Measurements from ENCODE around the gene OR6C70. TPM values are rescaled to one million over a fixed set of nuclear protein-coding genes. Genes with fewer than 3 reads are reported as not detected.

Gene OR6C70
- not detected for total RNA-seq
- polyA plus RNA-seq: not detected

DNA sequence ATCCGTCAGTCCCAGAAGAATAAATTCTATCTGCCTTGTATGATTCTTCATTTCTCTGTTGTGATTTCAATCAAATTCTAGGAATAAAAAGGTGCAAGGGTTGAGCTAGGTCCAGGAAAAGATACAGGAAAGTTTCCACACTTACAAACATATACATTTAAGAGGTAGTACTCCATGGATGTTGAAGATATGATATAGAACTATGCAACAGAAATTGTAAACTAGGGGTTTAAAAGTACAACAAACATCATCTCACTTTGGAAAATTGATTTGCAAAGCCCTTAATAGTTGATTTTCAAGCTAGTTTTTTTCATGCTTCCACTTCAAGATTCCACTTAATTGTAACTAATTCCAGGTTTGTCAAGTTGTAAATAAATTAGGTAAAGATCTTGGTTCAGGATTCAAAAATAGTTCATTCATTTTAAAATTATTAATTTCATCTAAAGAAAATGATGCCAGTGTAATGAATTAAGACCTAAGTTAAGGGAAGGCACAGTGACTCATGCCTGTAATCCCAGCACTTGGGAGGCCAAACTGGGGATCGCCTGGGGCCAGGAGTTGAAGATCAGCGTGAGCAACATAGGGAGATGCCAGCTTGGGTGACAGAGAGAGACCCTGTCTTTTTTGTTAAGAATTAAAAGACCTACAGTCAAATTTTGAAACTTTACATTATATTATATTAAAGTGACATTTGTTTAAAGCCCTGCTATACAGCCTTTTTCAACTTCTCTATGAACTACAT, at the start of gene OR6C70:
Gene OR6C70, minus strand, starts transcription at position 51 of the 742 bp plus-strand sequence. Its CDS starts 0 bp downstream, at position 51.
- no peak for DNase-seq
- POLR2A ChIA-PET: no interaction called here
- H3K4me3 Mint-ChIP-seq: no peak within 1 kb of the TSS
- H3K27me3 Mint-ChIP-seq: peaks cover 6 to 33% of the 10 kb centered on the region in 2 donors
- H3K27ac Mint-ChIP-seq: no peak within 1 kb of the TSS
- CTCF ChIA-PET: no interaction called here
- H3K9me3 Mint-ChIP-seq: peaks cover 0 to 2% (median 0%) of the 10 kb centered on the region in 5 donors
- H3K36me3 Mint-ChIP-seq: no peaks in the 10 kb centered on the region
- H3K36me3 ChIP-seq (ENCODE audit: insufficient read depth, low read length): no peaks in the 10 kb centered on the region
- H3K4me3 ChIP-seq (ENCODE audit: low read length): no peak within 1 kb of the TSS
- no peak within 1 kb of the TSS for H3K27ac ChIP-seq (ENCODE audit: low read depth, low read length)
- H3K9me3 ChIP-seq (ENCODE audit: low read length): no peaks in the 10 kb centered on the region
- no peaks in the 10 kb centered on the region for H3K4me1 Mint-ChIP-seq
- no peaks in the 10 kb centered on the region for H3K27me3 ChIP-seq (ENCODE audit: insufficient read depth, low read length, poor library complexity, severe bottlenecking)
- no peaks in the 10 kb centered on the region for H3K4me1 ChIP-seq (ENCODE audit: insufficient read depth, low read length)

DNA sequence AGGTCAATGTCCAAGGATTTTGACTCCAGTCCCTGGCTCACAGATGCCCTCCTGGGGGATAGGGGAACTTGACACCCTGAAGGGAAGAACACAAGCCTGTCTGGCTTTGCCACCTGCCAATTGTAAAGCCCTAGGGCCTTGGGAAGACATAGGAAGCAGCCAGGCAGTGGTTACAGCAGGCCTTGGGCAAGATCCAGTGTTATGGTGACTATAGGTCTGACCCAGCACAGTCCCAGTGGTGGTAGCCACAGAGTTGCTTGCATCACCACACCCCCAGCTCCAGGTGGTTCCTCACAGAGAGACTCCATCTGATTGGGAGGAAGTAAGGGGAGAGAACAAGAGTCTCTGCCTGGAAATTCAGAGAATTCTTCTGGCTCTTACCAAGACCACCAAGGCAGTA, 46.5 kb upstream of the OR6C70 start:
- Mint-ChIP-seq H3K9me3 (peaks cover 0 to 9% (median 0%) of the 10 kb centered on the region in 5 donors), H3K27me3 (peaks cover 8 to 60% of the 10 kb centered on the region in 2 donors), H3K4me3 (no peak overlapping the region), H3K36me3 (peaks cover 0 to 3% (median 0%) of the 10 kb centered on the region in 3 donors), H3K4me1 (no peaks in the 10 kb centered on the region), H3K27ac (no peak overlapping the region)
- no peak for DNase-seq
- Histone ChIP-seq H3K27me3 (ENCODE audit: insufficient read depth, low read length, poor library complexity, severe bottlenecking) (no peaks in the 10 kb centered on the region), H3K4me3 (ENCODE audit: low read length) (no peak overlapping the region), H3K9me3 (ENCODE audit: low read length) (no peaks in the 10 kb centered on the region), H3K36me3 (ENCODE audit: insufficient read depth, low read length) (no peaks in the 10 kb centered on the region), H3K4me1 (ENCODE audit: insufficient read depth, low read length) (no peaks in the 10 kb centered on the region), H3K27ac (ENCODE audit: low read depth, low read length) (no peak overlapping the region)
- POLR2A ChIA-PET: no interaction called here
- CTCF ChIA-PET: no interaction called here

DNA sequence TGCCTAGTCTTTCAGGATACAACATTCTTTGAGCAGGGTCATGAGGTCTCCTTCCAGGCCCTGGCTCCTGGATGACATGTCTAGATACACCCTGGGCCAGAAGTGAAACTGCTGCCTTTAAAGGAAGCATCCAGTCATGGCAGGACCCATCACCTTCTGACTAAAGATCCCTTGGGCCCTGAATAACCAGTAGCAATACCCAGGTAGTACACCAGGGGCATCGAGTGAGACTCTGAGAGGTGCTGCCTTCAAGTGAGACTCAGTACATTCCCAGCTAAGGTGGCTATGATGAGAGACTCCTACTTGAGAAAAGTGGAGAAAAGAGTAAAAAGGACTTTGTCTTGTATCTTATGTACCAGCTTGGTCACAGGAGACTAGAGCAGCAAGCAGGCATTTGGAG, 45.8 kb upstream of the OR6C70 start:
- POLR2A ChIA-PET: no interaction called here
- Histone ChIP-seq H3K36me3 (ENCODE audit: insufficient read depth, low read length) (no peaks in the 10 kb centered on the region), H3K27ac (ENCODE audit: low read depth, low read length) (no peak overlapping the region), H3K27me3 (ENCODE audit: insufficient read depth, low read length, poor library complexity, severe bottlenecking) (no peaks in the 10 kb centered on the region), H3K4me3 (ENCODE audit: low read length) (no peak overlapping the region), H3K4me1 (ENCODE audit: insufficient read depth, low read length) (no peaks in the 10 kb centered on the region), H3K9me3 (ENCODE audit: low read length) (no peaks in the 10 kb centered on the region)
- peaks cover 0 to 3% (median 0%) of the 10 kb centered on the region in 3 donors for H3K36me3 Mint-ChIP-seq
- peaks cover 0 to 9% (median 0%) of the 10 kb centered on the region in 5 donors for H3K9me3 Mint-ChIP-seq
- peaks cover 8 to 65% of the 10 kb centered on the region in 2 donors for H3K27me3 Mint-ChIP-seq
- CTCF ChIA-PET: no interaction called here
- H3K4me3 Mint-ChIP-seq: no peak overlapping the region
- no peak overlapping the region for H3K27ac Mint-ChIP-seq
- no peak for DNase-seq
- H3K4me1 Mint-ChIP-seq: no peaks in the 10 kb centered on the region

DNA sequence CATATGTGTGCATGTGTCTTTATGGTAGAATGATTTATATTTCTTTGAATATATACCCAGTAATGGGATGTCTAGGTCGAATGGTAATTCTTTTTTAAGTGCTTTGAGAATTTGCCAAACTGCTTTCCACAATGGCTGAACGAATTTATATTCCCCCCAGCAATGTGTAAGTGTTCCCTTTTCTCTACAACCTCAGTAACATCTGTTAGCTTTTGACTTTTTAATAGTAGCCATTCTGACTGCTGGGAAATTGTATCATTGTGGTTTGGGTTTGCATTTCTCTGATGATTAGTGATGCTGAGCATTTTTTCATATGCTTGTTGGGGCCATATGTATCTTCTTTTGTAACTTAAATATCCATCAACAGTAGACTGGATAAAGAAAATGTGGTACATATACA, 31.7 kb upstream of the OR6C70 start:
- ChIA-PET CTCF (no interaction called here), POLR2A (no interaction called here)
- H3K27ac Mint-ChIP-seq: no peak overlapping the region
- Histone ChIP-seq H3K9me3 (ENCODE audit: low read length) (no peaks in the 10 kb centered on the region), H3K4me1 (ENCODE audit: insufficient read depth, low read length) (no peaks in the 10 kb centered on the region), H3K27ac (ENCODE audit: low read depth, low read length) (no peak overlapping the region), H3K4me3 (ENCODE audit: low read length) (no peak overlapping the region), H3K36me3 (ENCODE audit: insufficient read depth, low read length) (no peaks in the 10 kb centered on the region), H3K27me3 (ENCODE audit: insufficient read depth, low read length, poor library complexity, severe bottlenecking) (no peaks in the 10 kb centered on the region)
- H3K9me3 Mint-ChIP-seq: peaks cover 0 to 8% (median 2%) of the 10 kb centered on the region in 5 donors
- no peak overlapping the region for H3K4me3 Mint-ChIP-seq
- peaks cover 4 to 8% of the 10 kb centered on the region in 2 donors for H3K27me3 Mint-ChIP-seq
- DNase-seq: no peak
- no peaks in the 10 kb centered on the region for H3K36me3 Mint-ChIP-seq
- peaks cover 0 to 3% (median 1%) of the 10 kb centered on the region in 3 donors for H3K4me1 Mint-ChIP-seq

DNA sequence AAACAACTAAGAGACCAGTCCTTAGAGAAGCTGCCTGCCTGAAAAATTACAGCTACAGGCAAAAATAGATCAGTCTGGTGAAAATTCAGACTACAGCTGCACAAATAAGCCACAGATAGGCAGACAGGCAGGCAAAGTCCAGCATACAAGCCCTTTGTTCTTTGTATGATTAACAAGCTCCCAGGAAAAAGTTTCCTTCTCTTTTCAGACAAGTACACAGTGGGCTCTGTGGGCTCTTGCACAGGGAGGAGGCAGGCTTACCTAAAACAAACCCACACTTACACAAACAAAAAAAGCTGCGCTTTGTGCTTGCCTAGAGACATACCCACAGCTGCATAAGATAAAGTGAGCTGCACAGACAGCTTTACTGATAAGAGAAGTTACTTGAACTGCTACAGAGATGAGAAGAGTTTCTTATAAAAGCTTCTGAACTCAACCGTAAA, 29.9 kb upstream of the OR6C70 start:
- Histone ChIP-seq H3K4me1 (ENCODE audit: insufficient read depth, low read length) (no peaks in the 10 kb centered on the region), H3K27me3 (ENCODE audit: insufficient read depth, low read length, poor library complexity, severe bottlenecking) (no peaks in the 10 kb centered on the region), H3K9me3 (ENCODE audit: low read length) (no peaks in the 10 kb centered on the region), H3K4me3 (ENCODE audit: low read length) (no peak overlapping the region), H3K27ac (ENCODE audit: low read depth, low read length) (no peak overlapping the region), H3K36me3 (ENCODE audit: insufficient read depth, low read length) (no peaks in the 10 kb centered on the region)
- Mint-ChIP-seq H3K27me3 (peaks cover 4 to 7% of the 10 kb centered on the region in 2 donors), H3K36me3 (no peaks in the 10 kb centered on the region), H3K4me1 (peaks cover 0 to 3% (median 1%) of the 10 kb centered on the region in 3 donors), H3K27ac (no peak overlapping the region), H3K4me3 (no peak overlapping the region), H3K9me3 (peaks cover 0 to 2% (median 0%) of the 10 kb centered on the region in 5 donors)
- POLR2A ChIA-PET: no interaction called here
- CTCF ChIA-PET: no interaction called here
- DNase-seq: no peak

DNA sequence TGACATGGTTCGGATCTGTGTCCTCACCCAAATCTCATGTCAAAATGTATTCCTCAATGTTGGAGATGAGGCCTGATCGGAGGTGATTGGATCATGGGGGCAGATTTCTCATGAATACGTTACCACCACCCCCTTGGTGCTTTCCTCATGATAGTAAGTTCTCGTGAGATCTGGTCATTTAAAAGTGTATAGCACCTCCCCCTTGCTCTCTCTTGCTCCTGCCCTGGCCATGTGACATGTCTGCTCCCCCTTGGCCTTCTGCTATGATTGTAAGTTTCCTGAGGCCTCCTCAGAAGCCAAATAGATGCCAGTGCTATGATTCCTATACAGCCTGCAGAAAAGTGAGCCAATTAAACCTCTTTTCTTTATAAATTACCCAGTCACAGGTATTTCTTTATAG, 29.3 kb upstream of the OR6C70 start:
- Mint-ChIP-seq H3K4me1 (peaks cover 0 to 3% (median 1%) of the 10 kb centered on the region in 3 donors), H3K4me3 (no peak overlapping the region), H3K36me3 (no peaks in the 10 kb centered on the region), H3K9me3 (no peaks in the 10 kb centered on the region), H3K27ac (no peak overlapping the region), H3K27me3 (peaks cover 4 to 7% of the 10 kb centered on the region in 2 donors)
- Histone ChIP-seq H3K9me3 (ENCODE audit: low read length) (no peaks in the 10 kb centered on the region), H3K27ac (ENCODE audit: low read depth, low read length) (no peak overlapping the region), H3K4me1 (ENCODE audit: insufficient read depth, low read length) (no peaks in the 10 kb centered on the region), H3K36me3 (ENCODE audit: insufficient read depth, low read length) (no peaks in the 10 kb centered on the region), H3K4me3 (ENCODE audit: low read length) (no peak overlapping the region), H3K27me3 (ENCODE audit: insufficient read depth, low read length, poor library complexity, severe bottlenecking) (no peaks in the 10 kb centered on the region)
- POLR2A ChIA-PET: no interaction called here
- CTCF ChIA-PET: no interaction called here
- no peak for DNase-seq

DNA sequence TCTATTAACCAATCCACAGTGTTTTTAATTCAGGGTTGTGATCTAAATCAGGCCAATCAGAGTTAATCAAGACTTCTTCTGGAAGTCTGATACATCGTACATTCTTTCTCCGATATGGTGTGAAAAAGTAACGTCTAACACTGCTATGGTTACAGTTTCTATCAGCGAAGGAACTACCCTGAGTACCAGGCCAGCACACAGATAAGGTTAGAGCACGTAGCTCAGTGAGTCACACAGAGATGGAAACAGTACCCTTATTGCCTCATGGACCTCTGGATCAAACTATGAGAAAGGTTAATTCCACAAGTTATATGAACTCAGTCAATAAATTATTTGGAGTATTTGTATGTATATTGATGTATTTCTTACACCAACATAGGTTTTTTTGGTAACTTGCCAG, 25.6 kb upstream of the OR6C70 start:
- H3K36me3 ChIP-seq (ENCODE audit: insufficient read depth, low read length): no peaks in the 10 kb centered on the region

DNA sequence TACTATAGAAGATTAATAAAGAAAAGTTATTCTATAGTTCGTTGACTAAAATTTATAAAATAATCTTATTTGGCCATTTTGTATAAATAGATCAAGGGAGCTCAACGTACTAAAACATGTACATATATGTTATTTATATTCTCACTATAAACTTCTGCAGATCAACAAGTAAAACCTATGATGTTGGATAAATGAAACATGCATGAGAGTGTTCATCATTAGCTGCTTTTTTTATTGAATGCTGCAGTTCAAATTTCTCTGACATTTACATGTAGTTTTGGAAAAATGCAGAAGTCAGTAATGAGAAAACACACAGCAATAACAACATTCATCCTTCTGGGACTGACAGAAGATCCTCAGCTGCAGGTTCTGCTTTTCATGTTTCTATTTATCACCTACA, 22.1 kb upstream of the OR6C70 start, which contains the start of gene OR6C68:
Gene OR6C68, plus strand, starts transcription at position 301 of the 400 bp plus-strand sequence. Its CDS starts 0 bp downstream, at position 301.
- H3K27ac Mint-ChIP-seq: peak within 1 kb of the TSS in 1 of 8 donors; percentile 46
- CTCF ChIA-PET: no interaction called here
- H3K36me3 Mint-ChIP-seq: no peaks in the 10 kb centered on the region
- H3K36me3 ChIP-seq (ENCODE audit: insufficient read depth, low read length): no peaks in the 10 kb centered on the region
- H3K27ac ChIP-seq (ENCODE audit: low read depth, low read length): no peak within 1 kb of the TSS
- POLR2A ChIA-PET: no interaction called here
- H3K4me1 Mint-ChIP-seq: no peaks in the 10 kb centered on the region
- no peak within 1 kb of the TSS for H3K4me3 ChIP-seq (ENCODE audit: low read length)
- H3K4me3 Mint-ChIP-seq: no peak within 1 kb of the TSS
- H3K27me3 ChIP-seq (ENCODE audit: insufficient read depth, low read length, poor library complexity, severe bottlenecking): no peaks in the 10 kb centered on the region
- H3K9me3 ChIP-seq (ENCODE audit: low read length): no peaks in the 10 kb centered on the region
- H3K4me1 ChIP-seq (ENCODE audit: insufficient read depth, low read length): no peaks in the 10 kb centered on the region
- no peak for DNase-seq
- no peaks in the 10 kb centered on the region for H3K9me3 Mint-ChIP-seq
- H3K27me3 Mint-ChIP-seq: peaks cover 3 to 14% of the 10 kb centered on the region in 2 donors

More for the DNA sequence above, 25.6 kb upstream of the OR6C70 start:
- H3K27ac Mint-ChIP-seq: no peak overlapping the region
- H3K9me3 Mint-ChIP-seq: no peaks in the 10 kb centered on the region
- H3K4me3 Mint-ChIP-seq: no peak overlapping the region
- H3K9me3 ChIP-seq (ENCODE audit: low read length): no peaks in the 10 kb centered on the region
- H3K27ac ChIP-seq (ENCODE audit: low read depth, low read length): no peak overlapping the region
- H3K4me1 Mint-ChIP-seq: peaks cover 0 to 3% (median 1%) of the 10 kb centered on the region in 3 donors
- POLR2A ChIA-PET: no interaction called here
- H3K36me3 Mint-ChIP-seq: no peaks in the 10 kb centered on the region
- peaks cover 2 to 14% of the 10 kb centered on the region in 2 donors for H3K27me3 Mint-ChIP-seq
- no peak for DNase-seq
- CTCF ChIA-PET: no interaction called here
- H3K4me1 ChIP-seq (ENCODE audit: insufficient read depth, low read length): no peaks in the 10 kb centered on the region
- H3K27me3 ChIP-seq (ENCODE audit: insufficient read depth, low read length, poor library complexity, severe bottlenecking): no peaks in the 10 kb centered on the region
- no peak overlapping the region for H3K4me3 ChIP-seq (ENCODE audit: low read length)

Data from CD8-positive, alpha-beta memory T cell (primary cell).